ENCODE data around the gene UBE2E2.

- no peak for TF ChIP-seq POLR2A (IDR thresholded peaks at IDR 0.05)
- TF ChIP-seq, protein P1, sequence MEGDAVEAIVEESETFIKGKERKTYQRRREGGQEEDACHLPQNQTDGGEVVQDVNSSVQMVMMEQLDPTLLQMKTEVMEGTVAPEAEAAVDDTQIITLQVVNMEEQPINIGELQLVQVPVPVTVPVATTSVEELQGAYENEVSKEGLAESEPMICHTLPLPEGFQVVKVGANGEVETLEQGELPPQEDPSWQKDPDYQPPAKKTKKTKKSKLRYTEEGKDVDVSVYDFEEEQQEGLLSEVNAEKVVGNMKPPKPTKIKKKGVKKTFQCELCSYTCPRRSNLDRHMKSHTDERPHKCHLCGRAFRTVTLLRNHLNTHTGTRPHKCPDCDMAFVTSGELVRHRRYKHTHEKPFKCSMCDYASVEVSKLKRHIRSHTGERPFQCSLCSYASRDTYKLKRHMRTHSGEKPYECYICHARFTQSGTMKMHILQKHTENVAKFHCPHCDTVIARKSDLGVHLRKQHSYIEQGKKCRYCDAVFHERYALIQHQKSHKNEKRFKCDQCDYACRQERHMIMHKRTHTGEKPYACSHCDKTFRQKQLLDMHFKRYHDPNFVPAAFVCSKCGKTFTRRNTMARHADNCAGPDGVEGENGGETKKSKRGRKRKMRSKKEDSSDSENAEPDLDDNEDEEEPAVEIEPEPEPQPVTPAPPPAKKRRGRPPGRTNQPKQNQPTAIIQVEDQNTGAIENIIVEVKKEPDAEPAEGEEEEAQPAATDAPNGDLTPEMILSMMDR (IDR thresholded peaks at IDR 0.05) = no peak
Observed at GRCh38 chr3:23276913-23277658, 74.0 kb downstream of the UBE2E2 start.

All from esophagus squamous epithelium (tissue), 4 donors.